ENCODE data around the gene XIAP. TPM values are rescaled to one million over a fixed set of nuclear protein-coding genes. Genes with fewer than 3 reads are reported as not detected.

The XIAP gene
- polyA plus RNA-seq, 3 donors = 2.1 to 10.0 (median 5.8) TPM

GRCh38 chrX:123846577-123847038, 13.2 kb upstream of the XIAP start:
- WGBS (ENCODE audit: insufficient coverage) = no CpG with 5 or more reads among the region's 7 CpGs
- Histone ChIP-seq H3K27me3 (ENCODE audit: control insufficient read depth in 2 of 2, insufficient read depth in 2 of 2, low read length in 2 of 2) (no peaks in the 10 kb centered on the region), H3K27ac (ENCODE audit: low read depth in 1 of 2, low read length in 2 of 2) (no peak overlapping the region), H2AFZ (ENCODE audit: insufficient read depth, low read depth, low read length, poor library complexity, severe bottlenecking) (no peak overlapping the region), H3K4me3 (replicated peaks in 1 of 3; ENCODE audit: low read depth in 2 of 3, low read length in 3 of 3) (no peak overlapping the region), H3K4me1 (ENCODE audit: control insufficient read depth in 1 of 2, insufficient read depth in 2 of 2, low read length in 2 of 2) (peaks cover 7 to 13% of the 10 kb centered on the region in 2 donors), H3K9ac (ENCODE audit: insufficient read depth, low read length, poor library complexity, severe bottlenecking) (no peak overlapping the region), H3K36me3 (replicated peaks in 1 of 2; ENCODE audit: control insufficient read depth in 1 of 2, insufficient read depth in 2 of 2, low read length in 2 of 2) (no peaks in the 10 kb centered on the region), H3K79me2 (ENCODE audit: insufficient read depth, low read length) (no peaks in the 10 kb centered on the region), H4K20me1 (ENCODE audit: insufficient read depth, low read length) (no peaks in the 10 kb centered on the region), H3K4me2 (replicated peaks; ENCODE audit: extremely low read depth, low read length, poor library complexity, severe bottlenecking) (no peak overlapping the region), H3K9me3 (replicated peaks in 1 of 2; ENCODE audit: control insufficient read depth in 1 of 2, insufficient read depth in 1 of 2, low read length in 2 of 2) (no peaks in the 10 kb centered on the region)
- Mint-ChIP-seq H3K27ac (no peak overlapping the region), H3K4me3 (no peak overlapping the region), H3K27me3 (ENCODE audit: low read depth in 3 of 3) (peaks cover 0 to 7% (median 0%) of the 10 kb centered on the region in 3 donors), H3K36me3 (no peaks in the 10 kb centered on the region), H3K9me3 (peaks cover 0 to 6% (median 0%) of the 10 kb centered on the region in 7 donors), H3K4me1 (peaks cover 14% of the 10 kb centered on the region)
- DNase-seq = peak in 2 of 3 donors; percentile 1 to 39
- TF ChIP-seq, protein P1, sequence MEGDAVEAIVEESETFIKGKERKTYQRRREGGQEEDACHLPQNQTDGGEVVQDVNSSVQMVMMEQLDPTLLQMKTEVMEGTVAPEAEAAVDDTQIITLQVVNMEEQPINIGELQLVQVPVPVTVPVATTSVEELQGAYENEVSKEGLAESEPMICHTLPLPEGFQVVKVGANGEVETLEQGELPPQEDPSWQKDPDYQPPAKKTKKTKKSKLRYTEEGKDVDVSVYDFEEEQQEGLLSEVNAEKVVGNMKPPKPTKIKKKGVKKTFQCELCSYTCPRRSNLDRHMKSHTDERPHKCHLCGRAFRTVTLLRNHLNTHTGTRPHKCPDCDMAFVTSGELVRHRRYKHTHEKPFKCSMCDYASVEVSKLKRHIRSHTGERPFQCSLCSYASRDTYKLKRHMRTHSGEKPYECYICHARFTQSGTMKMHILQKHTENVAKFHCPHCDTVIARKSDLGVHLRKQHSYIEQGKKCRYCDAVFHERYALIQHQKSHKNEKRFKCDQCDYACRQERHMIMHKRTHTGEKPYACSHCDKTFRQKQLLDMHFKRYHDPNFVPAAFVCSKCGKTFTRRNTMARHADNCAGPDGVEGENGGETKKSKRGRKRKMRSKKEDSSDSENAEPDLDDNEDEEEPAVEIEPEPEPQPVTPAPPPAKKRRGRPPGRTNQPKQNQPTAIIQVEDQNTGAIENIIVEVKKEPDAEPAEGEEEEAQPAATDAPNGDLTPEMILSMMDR (IDR thresholded peaks at IDR 0.05) = no peak
- intact Hi-C loops (cut with micrococcal nuclease) = no loop called here

GRCh38 chrX:123847056-123847455, 12.8 kb upstream of the XIAP start:
- intact Hi-C loops (cut with micrococcal nuclease) = no loop called here
- Mint-ChIP-seq H3K4me3 (no peak overlapping the region), H3K27me3 (ENCODE audit: low read depth in 3 of 3) (peaks cover 0 to 7% (median 0%) of the 10 kb centered on the region in 3 donors), H3K27ac (peak overlapping the region in 1 of 7 donors; percentile 21), H3K9me3 (peaks cover 0 to 4% (median 0%) of the 10 kb centered on the region in 7 donors), H3K36me3 (no peaks in the 10 kb centered on the region), H3K4me1 (peaks cover 16% of the 10 kb centered on the region)
- Histone ChIP-seq H4K20me1 (ENCODE audit: insufficient read depth, low read length) (no peaks in the 10 kb centered on the region), H3K4me1 (ENCODE audit: control insufficient read depth in 1 of 2, insufficient read depth in 2 of 2, low read length in 2 of 2) (peaks cover 8 to 14% of the 10 kb centered on the region in 2 donors), H3K27ac (ENCODE audit: low read depth in 1 of 2, low read length in 2 of 2) (no peak overlapping the region), H3K9me3 (replicated peaks in 1 of 2; ENCODE audit: control insufficient read depth in 1 of 2, insufficient read depth in 1 of 2, low read length in 2 of 2) (no peaks in the 10 kb centered on the region), H3K4me2 (replicated peaks; ENCODE audit: extremely low read depth, low read length, poor library complexity, severe bottlenecking) (no peak overlapping the region), H3K36me3 (replicated peaks in 1 of 2; ENCODE audit: control insufficient read depth in 1 of 2, insufficient read depth in 2 of 2, low read length in 2 of 2) (no peaks in the 10 kb centered on the region), H3K27me3 (ENCODE audit: control insufficient read depth in 2 of 2, insufficient read depth in 2 of 2, low read length in 2 of 2) (no peaks in the 10 kb centered on the region), H3K4me3 (replicated peaks in 1 of 3; ENCODE audit: low read depth in 2 of 3, low read length in 3 of 3) (no peak overlapping the region), H2AFZ (ENCODE audit: insufficient read depth, low read depth, low read length, poor library complexity, severe bottlenecking) (no peak overlapping the region), H3K9ac (ENCODE audit: insufficient read depth, low read length, poor library complexity, severe bottlenecking) (no peak overlapping the region), H3K79me2 (ENCODE audit: insufficient read depth, low read length) (no peaks in the 10 kb centered on the region)
- DNase-seq = no peak
- TF ChIP-seq, protein P1 (IDR thresholded peaks at IDR 0.05) = no peak
- no CpG with 5 or more reads among the region's 2 CpGs for WGBS (ENCODE audit: insufficient coverage)

All from CD14-positive monocyte (primary cell).